ENCODE data around the gene EID2.

Gene EID2, protein sequence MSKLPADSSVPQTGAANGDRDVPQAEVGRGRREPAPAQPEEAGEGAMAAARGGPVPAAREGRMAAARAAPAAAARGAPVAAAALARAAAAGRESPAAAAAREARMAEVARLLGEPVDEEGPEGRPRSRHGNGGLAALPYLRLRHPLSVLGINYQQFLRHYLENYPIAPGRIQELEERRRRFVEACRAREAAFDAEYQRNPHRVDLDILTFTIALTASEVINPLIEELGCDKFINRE

DNA sequence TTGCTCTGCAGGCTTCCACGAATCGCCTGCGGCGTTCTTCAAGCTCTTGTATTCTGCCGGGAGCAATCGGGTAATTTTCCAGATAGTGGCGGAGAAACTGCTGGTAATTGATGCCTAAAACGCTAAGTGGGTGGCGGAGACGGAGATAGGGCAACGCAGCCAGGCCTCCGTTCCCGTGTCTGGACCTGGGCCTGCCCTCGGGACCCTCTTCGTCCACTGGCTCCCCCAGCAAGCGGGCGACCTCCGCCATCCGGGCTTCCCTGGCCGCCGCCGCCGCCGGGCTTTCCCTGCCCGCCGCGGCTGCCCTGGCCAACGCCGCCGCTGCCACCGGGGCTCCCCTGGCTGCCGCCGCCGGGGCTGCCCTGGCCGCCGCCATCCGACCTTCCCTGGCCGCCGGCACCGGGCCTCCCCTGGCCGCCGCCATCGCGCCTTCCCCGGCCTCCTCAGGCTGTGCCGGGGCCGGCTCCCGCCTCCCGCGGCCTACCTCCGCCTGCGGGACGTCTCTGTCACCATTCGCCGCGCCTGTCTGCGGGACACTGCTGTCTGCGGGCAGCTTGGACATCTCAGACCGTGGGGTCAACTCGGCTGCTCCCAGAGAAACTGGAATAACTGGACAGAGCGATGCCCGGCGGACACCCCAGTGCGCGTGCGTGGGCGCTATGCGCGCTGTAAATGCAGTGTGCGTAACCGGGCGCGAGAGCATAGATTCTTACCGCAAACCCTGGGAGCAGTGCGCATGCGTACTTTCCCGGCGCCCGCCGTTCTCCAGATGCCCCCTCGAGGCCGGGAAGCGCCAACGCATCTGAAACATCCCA, at the start of gene EID2:
Gene EID2, minus strand, starts transcription at position 644 of the 815 bp plus-strand sequence. Its CDS starts 82 bp downstream, at position 562.
- H3K27me3 Mint-ChIP-seq, result no peaks in the 10 kb centered on the region
- H3K4me1 Mint-ChIP-seq, result peaks cover 35% of the 10 kb centered on the region
- H3K36me3 Mint-ChIP-seq, result no peaks in the 10 kb centered on the region
- ATAC-seq (ENCODE audit: low read depth), result peak; percentile 91
- no peaks in the 10 kb centered on the region for H3K9me3 Mint-ChIP-seq
- peak within 1 kb of the TSS; percentile 90 for H3K27ac Mint-ChIP-seq
- H3K4me3 Mint-ChIP-seq, result peak within 1 kb of the TSS; percentile 94
- DNase-seq (ENCODE audit: low spot score in 2 of 2), result peak; percentile 88 to 92

DNA sequence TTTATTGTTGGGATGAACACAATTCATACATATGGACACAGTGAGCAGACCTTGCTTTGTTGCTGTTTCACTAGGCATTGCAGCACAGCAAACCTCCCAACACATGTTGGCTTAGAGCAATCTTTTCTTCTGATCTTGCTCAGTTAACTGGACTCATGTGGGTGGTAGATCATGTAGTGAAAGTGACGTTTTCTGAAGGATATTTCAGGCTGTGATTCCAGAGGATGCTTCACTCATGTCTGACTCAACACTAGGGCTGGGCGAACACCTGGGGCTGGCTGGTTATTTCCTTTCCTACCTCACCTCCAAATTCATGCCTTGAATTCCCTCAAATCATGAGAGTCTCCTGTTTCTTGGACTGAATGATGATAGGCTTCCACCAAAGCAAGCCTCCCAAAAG, 48.1 kb upstream of the EID2 start:
- ATAC-seq (ENCODE audit: low read depth) (no peak), DNase-seq (ENCODE audit: low spot score in 2 of 2) (no peak)
- H3K27me3 Mint-ChIP-seq, result peaks cover 10% of the 10 kb centered on the region
- no peak overlapping the region for H3K4me3 Mint-ChIP-seq
- H3K9me3 Mint-ChIP-seq, result no peaks in the 10 kb centered on the region
- H3K27ac Mint-ChIP-seq, result no peak overlapping the region
- H3K36me3 Mint-ChIP-seq, result no peaks in the 10 kb centered on the region
- H3K4me1 Mint-ChIP-seq, result peaks cover 3% of the 10 kb centered on the region

DNA sequence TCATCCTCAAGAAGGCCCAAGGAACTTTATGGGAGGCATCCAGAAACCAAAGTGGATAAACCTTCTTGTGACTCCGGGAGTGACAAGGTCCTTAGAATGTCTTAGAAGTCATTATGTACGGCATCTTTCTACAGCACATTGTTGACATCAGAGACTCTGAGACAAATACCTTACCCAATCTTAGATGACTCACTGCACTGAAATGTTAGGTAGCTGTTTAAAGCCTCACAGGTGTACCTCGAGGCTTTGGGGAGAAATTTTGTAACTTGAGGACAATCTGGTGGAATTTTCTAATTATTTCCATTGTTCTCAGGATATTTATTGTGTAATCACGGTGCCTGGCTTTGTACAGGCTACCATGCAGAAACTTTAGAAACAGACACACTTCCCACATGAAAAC, 47.5 kb upstream of the EID2 start:
- H3K4me1 Mint-ChIP-seq, result peaks cover 3% of the 10 kb centered on the region
- H3K9me3 Mint-ChIP-seq, result no peaks in the 10 kb centered on the region
- H3K27ac Mint-ChIP-seq, result no peak overlapping the region
- DNase-seq (ENCODE audit: low spot score in 2 of 2) (no peak), ATAC-seq (ENCODE audit: low read depth) (no peak)
- H3K4me3 Mint-ChIP-seq, result no peak overlapping the region
- no peaks in the 10 kb centered on the region for H3K36me3 Mint-ChIP-seq
- peaks cover 10% of the 10 kb centered on the region for H3K27me3 Mint-ChIP-seq

DNA sequence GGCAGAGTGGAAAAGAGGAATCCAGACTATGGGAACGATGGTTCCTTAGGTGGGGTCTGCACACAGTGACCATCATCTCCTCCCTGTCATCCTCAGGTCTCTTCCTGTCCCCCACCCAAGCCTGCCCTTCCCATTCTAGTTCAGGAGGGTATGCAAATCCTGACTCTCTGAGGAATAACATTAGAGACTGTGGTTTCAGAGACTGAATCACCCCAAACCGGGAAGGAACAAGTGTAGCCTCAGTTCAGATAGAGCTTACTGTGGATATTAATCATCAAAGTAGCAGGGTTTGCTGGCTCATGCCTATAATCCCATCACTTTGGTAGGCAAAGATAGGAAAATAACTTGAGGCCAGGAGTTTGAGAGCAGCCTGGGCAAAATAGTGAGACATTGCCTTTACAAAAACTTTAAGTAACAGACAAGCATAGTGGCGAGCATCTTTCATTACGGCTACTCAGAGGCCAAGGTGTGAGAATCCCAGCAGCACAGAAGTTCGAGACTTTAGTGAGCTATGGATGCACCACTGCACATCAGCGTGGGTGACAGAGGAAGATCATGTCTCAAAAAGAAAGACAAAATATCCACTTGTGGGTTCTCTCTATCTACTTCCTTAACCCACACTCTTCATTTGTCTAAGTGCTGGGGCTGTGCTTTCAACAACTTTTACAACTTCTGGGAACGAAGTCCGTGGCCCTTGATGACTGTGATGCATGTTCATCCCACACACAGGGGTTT, 43.1 kb upstream of the EID2 start:
- H3K4me3 Mint-ChIP-seq, result no peak overlapping the region
- ATAC-seq (ENCODE audit: low read depth) (no peak), DNase-seq (ENCODE audit: low spot score in 2 of 2) (no peak)
- H3K9me3 Mint-ChIP-seq, result peaks cover 8% of the 10 kb centered on the region
- peaks cover 8% of the 10 kb centered on the region for H3K27me3 Mint-ChIP-seq
- peaks cover 2% of the 10 kb centered on the region for H3K36me3 Mint-ChIP-seq
- H3K27ac Mint-ChIP-seq, result no peak overlapping the region
- H3K4me1 Mint-ChIP-seq, result peaks cover 3% of the 10 kb centered on the region

DNA sequence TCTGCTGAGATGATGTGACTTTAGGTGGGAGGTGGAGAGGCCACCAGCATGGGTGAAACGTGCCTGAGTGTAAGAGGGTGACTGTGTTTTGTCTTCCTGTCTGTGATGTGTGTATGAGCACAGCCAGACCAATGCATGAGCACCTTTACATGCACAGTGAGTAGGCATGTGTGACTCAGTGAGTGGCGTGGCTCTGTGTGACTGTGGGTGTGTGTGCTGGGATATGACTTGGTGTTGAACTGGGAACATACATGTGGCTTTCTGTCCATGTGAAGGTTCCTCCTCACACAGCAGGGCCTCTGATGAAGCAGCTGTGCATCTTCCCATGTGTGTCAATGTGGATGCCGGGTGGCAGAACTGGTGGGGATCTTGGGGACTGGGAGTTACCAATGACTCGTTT, 42.5 kb upstream of the EID2 start:
- Mint-ChIP-seq H3K27me3 (peaks cover 12% of the 10 kb centered on the region), H3K27ac (no peak overlapping the region), H3K9me3 (peaks cover 8% of the 10 kb centered on the region), H3K4me3 (no peak overlapping the region), H3K4me1 (peaks cover 3% of the 10 kb centered on the region), H3K36me3 (peaks cover 2% of the 10 kb centered on the region)
- ATAC-seq (ENCODE audit: low read depth) (no peak), DNase-seq (ENCODE audit: low spot score in 2 of 2) (no peak)

DNA sequence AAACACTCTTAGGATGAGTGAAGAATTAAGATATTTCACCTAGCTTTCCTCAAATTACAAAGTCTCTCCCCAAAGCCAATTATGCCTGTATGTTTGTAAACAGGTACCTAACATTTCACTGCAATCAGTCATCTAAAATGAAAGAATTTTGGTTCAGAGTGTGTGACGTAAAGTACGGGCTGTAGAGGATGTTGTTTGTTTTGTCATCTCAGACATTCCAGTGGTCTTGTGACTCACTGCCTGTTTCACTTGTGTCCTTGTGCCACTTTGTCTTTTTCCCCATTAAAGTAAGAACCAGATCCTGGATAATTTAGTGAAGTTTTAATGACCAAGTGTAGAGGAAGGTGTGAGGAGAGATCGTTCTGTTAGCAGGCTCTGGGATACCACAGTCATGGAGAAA, 28.6 kb upstream of the EID2 start:
- DNase-seq (ENCODE audit: low spot score in 2 of 2), result no peak
- Mint-ChIP-seq H3K4me3 (no peak overlapping the region), H3K27ac (no peak overlapping the region), H3K4me1 (no peaks in the 10 kb centered on the region), H3K9me3 (peaks cover 7% of the 10 kb centered on the region), H3K27me3 (peaks cover 12% of the 10 kb centered on the region), H3K36me3 (peaks cover 1% of the 10 kb centered on the region)
- no peak for ATAC-seq (ENCODE audit: low read depth)

DNA sequence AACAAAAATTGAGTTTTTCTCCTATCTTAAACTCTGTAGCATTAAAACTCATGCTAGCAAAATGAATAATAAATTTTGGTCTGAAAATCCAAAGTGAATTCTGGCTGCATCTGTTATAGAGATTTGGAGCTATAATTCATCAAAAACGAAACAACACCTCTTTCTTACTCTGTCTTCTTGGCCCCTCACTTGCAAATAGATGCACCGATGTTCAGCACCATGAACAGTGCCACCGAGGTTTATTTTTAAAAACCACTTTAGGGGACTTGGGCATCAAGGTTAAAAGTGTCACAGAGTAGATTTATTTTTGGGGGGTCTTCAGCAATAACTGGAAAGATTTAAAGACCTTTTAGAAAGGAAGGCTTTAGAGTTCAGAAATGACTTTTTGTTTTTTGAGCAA, 26.1 kb upstream of the EID2 start:
- Mint-ChIP-seq H3K4me1 (no peaks in the 10 kb centered on the region), H3K4me3 (no peak overlapping the region), H3K27me3 (peaks cover 6% of the 10 kb centered on the region), H3K36me3 (no peaks in the 10 kb centered on the region), H3K27ac (no peak overlapping the region), H3K9me3 (no peaks in the 10 kb centered on the region)
- ATAC-seq (ENCODE audit: low read depth) (no peak), DNase-seq (ENCODE audit: low spot score in 2 of 2) (no peak)

GRCh38 chr19:39563408-39563807, 23.4 kb upstream of the EID2 start:
- H3K27me3 Mint-ChIP-seq, result no peaks in the 10 kb centered on the region
- no peak for DNase-seq (ENCODE audit: low spot score in 2 of 2)

GRCh38 chr19:39558624-39559117, 18.7 kb upstream of the EID2 start:
- ATAC-seq (ENCODE audit: low read depth) (peak; percentile 69), DNase-seq (ENCODE audit: low spot score in 2 of 2) (no peak)
- H3K36me3 Mint-ChIP-seq, result no peaks in the 10 kb centered on the region
- no peaks in the 10 kb centered on the region for H3K27me3 Mint-ChIP-seq
- H3K9me3 Mint-ChIP-seq, result no peaks in the 10 kb centered on the region
- H3K27ac Mint-ChIP-seq, result peak overlapping the region; percentile 86
- H3K4me3 Mint-ChIP-seq, result peak overlapping the region; percentile 77
- peaks cover 23% of the 10 kb centered on the region for H3K4me1 Mint-ChIP-seq

More at GRCh38 chr19:39563408-39563807, 23.4 kb upstream of the EID2 start:
- no peak overlapping the region for H3K27ac Mint-ChIP-seq
- H3K4me3 Mint-ChIP-seq, result no peak overlapping the region
- H3K9me3 Mint-ChIP-seq, result no peaks in the 10 kb centered on the region
- H3K36me3 Mint-ChIP-seq, result no peaks in the 10 kb centered on the region
- no peak for ATAC-seq (ENCODE audit: low read depth)
- peaks cover 6% of the 10 kb centered on the region for H3K4me1 Mint-ChIP-seq

- no peaks in the 10 kb centered on the region for H3K9me3 Mint-ChIP-seq
- no peaks in the 10 kb centered on the region for H3K36me3 Mint-ChIP-seq
- ATAC-seq (ENCODE audit: low read depth) (peak; percentile 76), DNase-seq (ENCODE audit: low spot score in 2 of 2) (no peak)
- H3K27me3 Mint-ChIP-seq, result no peaks in the 10 kb centered on the region
- H3K4me1 Mint-ChIP-seq, result peaks cover 28% of the 10 kb centered on the region
- H3K27ac Mint-ChIP-seq, result peak overlapping the region; percentile 86
- peak overlapping the region; percentile 77 for H3K4me3 Mint-ChIP-seq
These were observed 18.1 kb upstream of the EID2 start for GRCh38 chr19:39557811-39558623.

DNA sequence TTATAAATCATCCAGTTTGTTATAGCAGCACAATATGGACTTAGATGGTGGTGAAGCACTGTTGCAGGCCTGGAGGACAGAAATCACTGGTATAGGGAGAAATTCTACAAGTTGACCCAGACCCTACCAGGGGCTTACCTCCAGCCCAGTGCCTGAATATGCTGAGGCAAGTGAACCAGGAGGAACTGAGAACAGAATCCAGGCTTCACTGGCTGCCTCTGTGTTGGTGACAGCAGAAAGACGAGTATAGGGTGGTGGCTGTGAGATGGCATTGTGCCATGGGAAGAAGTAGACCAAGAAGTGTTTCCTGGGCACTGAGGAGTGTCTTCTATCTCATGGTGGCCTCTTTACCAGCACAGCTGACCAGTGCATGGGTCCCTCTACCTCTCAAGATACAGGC, 15.9 kb upstream of the EID2 start:
- H3K27ac Mint-ChIP-seq, result no peak overlapping the region
- peaks cover 40% of the 10 kb centered on the region for H3K4me1 Mint-ChIP-seq
- ATAC-seq (ENCODE audit: low read depth) (no peak), DNase-seq (ENCODE audit: low spot score in 2 of 2) (no peak)
- no peaks in the 10 kb centered on the region for H3K27me3 Mint-ChIP-seq
- no peaks in the 10 kb centered on the region for H3K36me3 Mint-ChIP-seq
- H3K4me3 Mint-ChIP-seq, result no peak overlapping the region
- H3K9me3 Mint-ChIP-seq, result no peaks in the 10 kb centered on the region

DNA sequence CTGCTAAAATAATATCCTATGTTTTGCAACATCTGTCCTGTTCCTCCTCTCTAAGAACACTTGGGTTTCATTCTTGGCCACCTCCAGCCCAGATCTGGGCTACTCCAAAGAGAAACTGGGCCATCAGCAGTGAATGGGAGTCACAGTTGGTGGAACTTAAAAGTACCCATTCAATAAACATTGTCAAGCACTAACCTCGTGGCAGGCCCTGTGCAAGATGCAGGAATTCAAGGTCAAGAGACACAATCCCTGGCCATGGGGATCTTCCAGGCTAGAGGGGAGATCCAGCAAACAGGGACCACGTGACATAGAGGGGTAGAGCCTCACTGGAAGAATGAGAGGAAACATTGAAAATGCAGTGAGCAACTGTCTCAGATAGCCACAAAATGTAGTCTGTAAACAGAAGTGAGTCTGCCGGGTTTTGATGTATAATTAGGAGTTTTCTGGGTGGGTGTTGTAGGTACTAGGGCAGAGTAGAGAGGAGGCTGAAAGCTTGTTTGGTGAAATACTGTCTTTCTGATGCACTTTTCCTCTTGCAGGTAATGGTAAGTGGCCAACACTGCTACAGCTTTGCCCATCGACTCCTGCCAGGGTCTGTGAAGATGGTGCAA, 14.8 kb upstream of the EID2 start:
- DNase-seq (ENCODE audit: low spot score in 2 of 2), result no peak
- Mint-ChIP-seq H3K27ac (no peak overlapping the region), H3K4me3 (no peak overlapping the region), H3K27me3 (no peaks in the 10 kb centered on the region), H3K9me3 (no peaks in the 10 kb centered on the region), H3K4me1 (peaks cover 40% of the 10 kb centered on the region), H3K36me3 (no peaks in the 10 kb centered on the region)
- ATAC-seq (ENCODE audit: low read depth), result no peak

- ATAC-seq (ENCODE audit: low read depth) (no peak), DNase-seq (ENCODE audit: low spot score in 2 of 2) (no peak)
- H3K4me1 Mint-ChIP-seq, result peaks cover 32% of the 10 kb centered on the region
- H3K27ac Mint-ChIP-seq, result no peak overlapping the region
- H3K36me3 Mint-ChIP-seq, result no peaks in the 10 kb centered on the region
- no peak overlapping the region for H3K4me3 Mint-ChIP-seq
- no peaks in the 10 kb centered on the region for H3K27me3 Mint-ChIP-seq
- H3K9me3 Mint-ChIP-seq, result no peaks in the 10 kb centered on the region
These were observed 13.2 kb upstream of the EID2 start for GRCh38 chr19:39553082-39553652.

Measured in memory B cell (primary cell).